ENCODE results near the gene ZNF143. TPM values are rescaled to one million over a fixed set of nuclear protein-coding genes. Genes with fewer than 3 reads are reported as not detected.

Gene ZNF143
- total and polyA plus RNA-seq, 2 of the 13 experiments (the other 11 are each of a cell fraction or from before 2014, with no cell fraction given): 22.4 to 35.6 TPM

DNA sequence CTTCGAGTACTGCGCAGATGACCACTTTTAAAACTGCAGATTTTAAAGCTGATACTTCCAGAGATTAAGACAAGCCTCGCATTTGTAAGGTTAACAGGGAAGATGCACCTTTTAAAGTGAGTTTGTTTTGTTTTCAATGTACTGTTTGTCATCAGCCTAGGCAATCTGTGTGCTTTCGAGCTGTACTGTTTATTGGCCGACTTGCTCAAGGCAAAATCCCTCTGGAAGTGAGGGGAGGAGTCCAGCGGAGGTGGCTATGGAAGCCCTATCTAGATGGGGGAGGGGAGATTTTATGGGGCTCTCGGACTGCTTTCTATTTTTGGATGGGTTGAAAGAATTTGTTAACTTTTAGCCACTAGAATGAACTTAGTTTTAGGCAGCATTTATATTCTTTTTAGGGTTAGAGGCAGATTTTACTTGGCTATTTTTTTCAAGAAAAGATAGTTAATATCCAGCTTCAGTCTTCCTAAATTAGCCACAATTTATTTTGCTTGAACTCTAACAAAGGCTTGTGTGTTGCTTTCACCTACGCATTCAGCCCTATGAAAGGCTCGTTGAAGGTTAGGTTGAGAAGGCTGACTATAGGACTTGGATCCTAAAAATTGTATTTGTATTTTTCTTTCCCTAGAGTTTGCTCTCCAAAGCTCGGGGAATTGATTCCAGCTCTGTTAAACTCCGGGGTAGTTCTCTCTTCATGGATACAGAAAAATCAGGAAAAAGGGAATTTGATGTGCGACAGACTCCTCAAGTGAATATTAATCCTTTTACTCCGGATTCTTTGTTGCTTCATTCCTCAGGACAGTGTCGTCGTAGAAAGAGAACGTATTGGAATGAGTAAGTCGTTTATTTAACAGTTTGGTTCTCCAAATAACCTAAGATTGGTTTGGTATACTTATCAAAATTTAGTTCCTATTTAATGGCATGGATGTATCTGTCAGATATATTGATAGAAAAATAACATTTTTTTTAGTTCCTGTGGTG, 114.7 kb downstream of the ZNF143 start (continued):
- TF ChIP-seq CREM (IDR thresholded peaks at IDR 0.05): no peak
- no peak for TF ChIP-seq CREM (CRISPR knock-in tag; IDR thresholded peaks at IDR 0.05)
- TF ChIP-seq ZFP90 (CRISPR knock-in tag; IDR thresholded peaks at IDR 0.05; ENCODE audit: borderline replicate concordance): no peak
- TF ChIP-seq, protein P1, sequence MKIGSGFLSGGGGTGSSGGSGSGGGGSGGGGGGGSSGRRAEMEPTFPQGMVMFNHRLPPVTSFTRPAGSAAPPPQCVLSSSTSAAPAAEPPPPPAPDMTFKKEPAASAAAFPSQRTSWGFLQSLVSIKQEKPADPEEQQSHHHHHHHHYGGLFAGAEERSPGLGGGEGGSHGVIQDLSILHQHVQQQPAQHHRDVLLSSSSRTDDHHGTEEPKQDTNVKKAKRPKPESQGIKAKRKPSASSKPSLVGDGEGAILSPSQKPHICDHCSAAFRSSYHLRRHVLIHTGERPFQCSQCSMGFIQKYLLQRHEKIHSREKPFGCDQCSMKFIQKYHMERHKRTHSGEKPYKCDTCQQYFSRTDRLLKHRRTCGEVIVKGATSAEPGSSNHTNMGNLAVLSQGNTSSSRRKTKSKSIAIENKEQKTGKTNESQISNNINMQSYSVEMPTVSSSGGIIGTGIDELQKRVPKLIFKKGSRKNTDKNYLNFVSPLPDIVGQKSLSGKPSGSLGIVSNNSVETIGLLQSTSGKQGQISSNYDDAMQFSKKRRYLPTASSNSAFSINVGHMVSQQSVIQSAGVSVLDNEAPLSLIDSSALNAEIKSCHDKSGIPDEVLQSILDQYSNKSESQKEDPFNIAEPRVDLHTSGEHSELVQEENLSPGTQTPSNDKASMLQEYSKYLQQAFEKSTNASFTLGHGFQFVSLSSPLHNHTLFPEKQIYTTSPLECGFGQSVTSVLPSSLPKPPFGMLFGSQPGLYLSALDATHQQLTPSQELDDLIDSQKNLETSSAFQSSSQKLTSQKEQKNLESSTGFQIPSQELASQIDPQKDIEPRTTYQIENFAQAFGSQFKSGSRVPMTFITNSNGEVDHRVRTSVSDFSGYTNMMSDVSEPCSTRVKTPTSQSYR (CRISPR knock-in tag; IDR thresholded peaks at IDR 0.05; ENCODE audit: borderline replicate concordance): peak; percentile 90
- TF ChIP-seq PHB2 (IDR thresholded peaks at IDR 0.05; ENCODE audit: partially characterized antibody): no peak
- no peak for TF ChIP-seq LCORL (IDR thresholded peaks at IDR 0.05)
- no peak for TF ChIP-seq LCORL (CRISPR knock-in tag; IDR thresholded peaks at IDR 0.05)
- TF ChIP-seq GABPA (IDR thresholded peaks at IDR 0.05; ENCODE audit: low read depth, low read length): no peak
- no peak for TF ChIP-seq GABPA (CRISPR knock-in tag; IDR thresholded peaks at IDR 0.05; ENCODE audit: low read depth)
- TF ChIP-seq GPN1 (CRISPR knock-in tag; IDR thresholded peaks at IDR 0.05; ENCODE audit: borderline replicate concordance): no peak
- no peak for TF ChIP-seq HDAC2 (CRISPR knock-in tag; IDR thresholded peaks at IDR 0.05)
- TF ChIP-seq CENPX (CRISPR knock-in tag; IDR thresholded peaks at IDR 0.05): no peak
- TF ChIP-seq, protein P2, sequence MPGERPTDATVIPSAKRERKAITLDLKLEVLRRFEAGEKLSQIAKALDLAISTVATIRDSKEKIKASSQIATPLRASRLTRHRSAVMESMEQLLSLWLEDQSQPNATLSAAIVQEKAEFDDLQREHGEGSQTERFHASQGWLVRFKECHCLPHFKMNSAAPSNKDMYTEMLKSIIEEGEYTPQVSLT (CRISPR knock-in tag; IDR thresholded peaks at IDR 0.05; ENCODE audit: borderline replicate concordance, low read depth): no peak
- TF ChIP-seq ATF7 (IDR thresholded peaks at IDR 0.05): no peak
- TF ChIP-seq ATF7 (CRISPR knock-in tag; IDR thresholded peaks at IDR 0.05): no peak
- peak; percentile 53; the same call in 1 of the 2 replicates for TF ChIP-seq PHF8 (CRISPR knock-in tag; IDR thresholded peaks at IDR 0.05)
- 0 out of 2 replicates have a peak, but pooled peaks have one; percentile 14 for TF ChIP-seq KDM4B (CRISPR knock-in tag; IDR thresholded peaks at IDR 0.05)
- no peak for TF ChIP-seq ZKSCAN5 (CRISPR knock-in tag; IDR thresholded peaks at IDR 0.05)
- no peak for TF ChIP-seq WIZ (CRISPR knock-in tag; IDR thresholded peaks at IDR 0.05)
- TF ChIP-seq, protein P3, sequence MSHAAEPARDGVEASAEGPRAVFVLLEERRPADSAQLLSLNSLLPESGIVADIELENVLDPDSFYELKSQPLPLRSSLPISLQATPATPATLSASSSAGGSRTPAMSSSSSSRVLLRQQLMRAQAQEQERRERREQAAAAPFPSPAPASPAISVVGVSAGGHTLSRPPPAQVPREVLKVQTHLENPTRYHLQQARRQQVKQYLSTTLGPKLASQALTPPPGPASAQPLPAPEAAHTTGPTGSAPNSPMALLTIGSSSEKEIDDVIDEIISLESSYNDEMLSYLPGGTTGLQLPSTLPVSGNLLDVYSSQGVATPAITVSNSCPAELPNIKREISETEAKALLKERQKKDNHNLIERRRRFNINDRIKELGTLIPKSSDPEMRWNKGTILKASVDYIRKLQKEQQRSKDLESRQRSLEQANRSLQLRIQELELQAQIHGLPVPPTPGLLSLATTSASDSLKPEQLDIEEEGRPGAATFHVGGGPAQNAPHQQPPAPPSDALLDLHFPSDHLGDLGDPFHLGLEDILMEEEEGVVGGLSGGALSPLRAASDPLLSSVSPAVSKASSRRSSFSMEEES (CRISPR knock-in tag; IDR thresholded peaks at IDR 0.05): 0 out of 2 replicates have a peak, but pooled peaks have one; percentile 39
- TF ChIP-seq, protein P4, sequence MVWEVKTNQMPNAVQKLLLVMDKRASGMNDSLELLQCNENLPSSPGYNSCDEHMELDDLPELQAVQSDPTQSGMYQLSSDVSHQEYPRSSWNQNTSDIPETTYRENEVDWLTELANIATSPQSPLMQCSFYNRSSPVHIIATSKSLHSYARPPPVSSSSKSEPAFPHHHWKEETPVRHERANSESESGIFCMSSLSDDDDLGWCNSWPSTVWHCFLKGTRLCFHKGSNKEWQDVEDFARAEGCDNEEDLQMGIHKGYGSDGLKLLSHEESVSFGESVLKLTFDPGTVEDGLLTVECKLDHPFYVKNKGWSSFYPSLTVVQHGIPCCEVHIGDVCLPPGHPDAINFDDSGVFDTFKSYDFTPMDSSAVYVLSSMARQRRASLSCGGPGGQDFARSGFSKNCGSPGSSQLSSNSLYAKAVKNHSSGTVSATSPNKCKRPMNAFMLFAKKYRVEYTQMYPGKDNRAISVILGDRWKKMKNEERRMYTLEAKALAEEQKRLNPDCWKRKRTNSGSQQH (CRISPR knock-in tag; IDR thresholded peaks at IDR 0.05; ENCODE audit: low read depth): peak; percentile 50; the same call in 1 of the 2 replicates
- TF ChIP-seq, protein P5, sequence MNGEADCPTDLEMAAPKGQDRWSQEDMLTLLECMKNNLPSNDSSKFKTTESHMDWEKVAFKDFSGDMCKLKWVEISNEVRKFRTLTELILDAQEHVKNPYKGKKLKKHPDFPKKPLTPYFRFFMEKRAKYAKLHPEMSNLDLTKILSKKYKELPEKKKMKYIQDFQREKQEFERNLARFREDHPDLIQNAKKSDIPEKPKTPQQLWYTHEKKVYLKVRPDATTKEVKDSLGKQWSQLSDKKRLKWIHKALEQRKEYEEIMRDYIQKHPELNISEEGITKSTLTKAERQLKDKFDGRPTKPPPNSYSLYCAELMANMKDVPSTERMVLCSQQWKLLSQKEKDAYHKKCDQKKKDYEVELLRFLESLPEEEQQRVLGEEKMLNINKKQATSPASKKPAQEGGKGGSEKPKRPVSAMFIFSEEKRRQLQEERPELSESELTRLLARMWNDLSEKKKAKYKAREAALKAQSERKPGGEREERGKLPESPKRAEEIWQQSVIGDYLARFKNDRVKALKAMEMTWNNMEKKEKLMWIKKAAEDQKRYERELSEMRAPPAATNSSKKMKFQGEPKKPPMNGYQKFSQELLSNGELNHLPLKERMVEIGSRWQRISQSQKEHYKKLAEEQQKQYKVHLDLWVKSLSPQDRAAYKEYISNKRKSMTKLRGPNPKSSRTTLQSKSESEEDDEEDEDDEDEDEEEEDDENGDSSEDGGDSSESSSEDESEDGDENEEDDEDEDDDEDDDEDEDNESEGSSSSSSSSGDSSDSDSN (CRISPR knock-in tag; IDR thresholded peaks at IDR 0.05): 0 out of 2 replicates have a peak, but pooled peaks have one; percentile 6
